ENCODE data around the gene RFX1. TPM values are rescaled to one million over a fixed set of nuclear protein-coding genes. Genes with fewer than 3 reads are reported as not detected.
A peak's percentile ranks its signal among the peaks of the same experiment; 100 is the strongest.
"Not testable (repeated sequence)": the region's sequence is repeated elsewhere in the genome, so short reads cannot be mapped to it uniquely, and the experiment has no call there.

Gene RFX1
- total RNA-seq, 2 experiments from 2014 or later = 4.4 to 17.4 TPM

DNA sequence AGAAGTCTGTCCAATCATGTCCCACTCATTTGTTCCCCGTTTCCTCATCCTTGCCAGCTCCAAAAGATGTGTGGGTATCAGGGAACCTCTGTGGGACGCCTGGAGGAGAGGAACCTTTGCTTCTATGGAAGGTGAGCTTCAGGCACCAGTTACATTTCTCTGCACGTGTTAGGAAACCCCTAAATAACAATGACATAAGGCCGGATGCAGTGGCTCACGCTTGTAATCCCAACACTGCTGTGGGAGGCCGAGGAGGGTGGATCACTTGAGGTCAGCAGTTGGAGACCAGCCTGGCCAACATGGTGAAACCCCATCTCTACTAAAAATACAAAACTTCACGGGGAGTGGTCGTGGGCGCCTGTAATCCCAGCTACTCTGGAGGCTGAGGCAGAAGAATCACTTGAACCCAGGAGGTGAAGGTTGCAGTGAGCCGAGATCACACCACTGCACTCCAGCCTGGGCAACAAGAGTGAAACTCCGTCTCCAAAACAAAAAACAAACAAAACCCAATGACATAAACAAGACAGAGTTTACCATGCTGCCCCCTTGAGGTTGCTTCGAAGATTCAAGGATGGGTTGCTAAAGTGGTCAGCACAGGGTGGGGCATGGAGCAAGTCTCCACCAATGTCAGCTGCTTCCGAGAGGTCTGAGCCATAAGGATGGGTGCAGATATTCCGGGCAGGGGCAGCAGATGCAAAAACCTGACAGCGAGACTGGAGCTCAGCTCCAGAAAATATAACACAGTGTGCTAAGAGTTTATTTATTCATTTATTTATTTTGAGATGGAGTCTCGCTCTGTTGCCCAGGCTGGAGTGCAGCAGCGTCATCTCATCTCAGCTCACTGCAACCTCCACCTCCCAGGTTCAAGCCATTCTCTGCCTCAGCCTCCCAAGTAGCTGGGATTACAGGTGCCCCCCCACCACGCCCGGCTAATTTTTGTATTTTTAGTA, 36.8 kb upstream of the RFX1 start:
- intact Hi-C loops (cut with micrococcal nuclease; ENCODE audit: unreplicated experiment) = loop anchor here (1.0 kb wide), 1 partner anchor 163 kb away; no protein-coding TSS in a partner anchor
- POLR2A ChIA-PET; H3K4me3 ChIP-seq (ENCODE audit: low read depth, low read length, poor library complexity, severe bottlenecking); H3K9me2 ChIP-seq (ENCODE audit: insufficient read depth, low read length); H3K9me3 ChIP-seq (ENCODE audit: low read length); BruUV-seq (replicated peaks); H4K20me1 ChIP-seq (ENCODE audit: insufficient read depth, low read length); H3K79me2 ChIP-seq (ENCODE audit: insufficient read depth, low read depth, low read length); H3K36me3 ChIP-seq (ENCODE audit: insufficient read depth, low read length); H3K4me2 ChIP-seq (ENCODE audit: low read length); H3K27ac ChIP-seq (ENCODE audit: low read depth, low read length, poor library complexity, severe bottlenecking): not testable (repeated sequence)
- Histone ChIP-seq H3K4me1 (ENCODE audit: insufficient read depth, low read length, poor library complexity, severe bottlenecking) (peaks cover 12% of the 10 kb centered on the region), H2AFZ (ENCODE audit: low read length) (peak overlapping the region; percentile 32; the same call in 1 of the 2 replicates)
- CTCF ChIA-PET (ENCODE audit: unreplicated experiment) = interaction anchor here (0.5 to 0.6 kb wide), 3 partner anchors 17 to 181 kb away, joined by 3 read pairs; no protein-coding TSS in a partner anchor
- TF ChIP-seq, protein P1, sequence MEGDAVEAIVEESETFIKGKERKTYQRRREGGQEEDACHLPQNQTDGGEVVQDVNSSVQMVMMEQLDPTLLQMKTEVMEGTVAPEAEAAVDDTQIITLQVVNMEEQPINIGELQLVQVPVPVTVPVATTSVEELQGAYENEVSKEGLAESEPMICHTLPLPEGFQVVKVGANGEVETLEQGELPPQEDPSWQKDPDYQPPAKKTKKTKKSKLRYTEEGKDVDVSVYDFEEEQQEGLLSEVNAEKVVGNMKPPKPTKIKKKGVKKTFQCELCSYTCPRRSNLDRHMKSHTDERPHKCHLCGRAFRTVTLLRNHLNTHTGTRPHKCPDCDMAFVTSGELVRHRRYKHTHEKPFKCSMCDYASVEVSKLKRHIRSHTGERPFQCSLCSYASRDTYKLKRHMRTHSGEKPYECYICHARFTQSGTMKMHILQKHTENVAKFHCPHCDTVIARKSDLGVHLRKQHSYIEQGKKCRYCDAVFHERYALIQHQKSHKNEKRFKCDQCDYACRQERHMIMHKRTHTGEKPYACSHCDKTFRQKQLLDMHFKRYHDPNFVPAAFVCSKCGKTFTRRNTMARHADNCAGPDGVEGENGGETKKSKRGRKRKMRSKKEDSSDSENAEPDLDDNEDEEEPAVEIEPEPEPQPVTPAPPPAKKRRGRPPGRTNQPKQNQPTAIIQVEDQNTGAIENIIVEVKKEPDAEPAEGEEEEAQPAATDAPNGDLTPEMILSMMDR (conservative IDR thresholded peaks at IDR 0.05; ENCODE audit: low read length) = peak; percentile 78
- peak; percentile 74 for DNase-seq (ENCODE audit: low spot score)

DNA sequence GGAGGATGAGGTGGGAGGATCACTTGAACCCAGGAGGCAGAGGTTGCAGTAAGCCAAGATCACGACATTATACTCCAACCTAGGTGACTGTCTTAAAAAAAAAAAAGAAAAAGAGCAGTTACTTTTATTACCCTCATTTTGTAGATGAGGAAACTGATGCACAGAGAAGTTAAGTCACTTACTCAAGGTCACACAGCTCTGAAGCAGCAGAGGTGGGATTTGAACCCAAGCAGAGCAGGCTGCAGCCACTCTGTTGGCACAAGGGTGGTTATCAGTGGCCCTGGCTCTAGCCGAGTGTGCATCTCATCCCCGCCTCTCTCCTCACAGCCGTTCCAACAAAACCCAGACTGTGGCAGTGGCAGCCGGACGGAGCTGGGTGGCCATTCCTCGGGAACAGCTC, 33.1 kb upstream of the RFX1 start:
- Histone ChIP-seq H4K20me1 (ENCODE audit: insufficient read depth, low read length) (no peaks in the 10 kb centered on the region), H3K4me1 (ENCODE audit: insufficient read depth, low read length, poor library complexity, severe bottlenecking) (peaks cover 12% of the 10 kb centered on the region), H3K4me3 (ENCODE audit: low read depth, low read length, poor library complexity, severe bottlenecking) (no peak overlapping the region), H3K27ac (ENCODE audit: low read depth, low read length, poor library complexity, severe bottlenecking) (no peak overlapping the region), H3K4me2 (ENCODE audit: low read length) (no peak overlapping the region), H3K9me2 (ENCODE audit: insufficient read depth, low read length) (no peaks in the 10 kb centered on the region), H3K79me2 (ENCODE audit: insufficient read depth, low read depth, low read length) (no peaks in the 10 kb centered on the region), H3K36me3 (ENCODE audit: insufficient read depth, low read length) (no peaks in the 10 kb centered on the region), H3K9me3 (ENCODE audit: low read length) (no peaks in the 10 kb centered on the region), H2AFZ (ENCODE audit: low read length) (no peak overlapping the region)
- intact Hi-C loops (cut with micrococcal nuclease; ENCODE audit: unreplicated experiment) = no loop called here
- ChIA-PET POLR2A (no interaction called here), CTCF (ENCODE audit: unreplicated experiment) (no interaction called here)
- DNase-seq (ENCODE audit: low spot score) = no peak
- TF ChIP-seq, protein P1 (conservative IDR thresholded peaks at IDR 0.05; ENCODE audit: low read length) = no peak
- TF ChIP-seq EZH2phosphoT487 (IDR thresholded peaks at IDR 0.05; ENCODE audit: borderline replicate concordance, low read depth, low read length) = no peak
- no TSS peak for BruUV-seq (replicated peaks)

DNA sequence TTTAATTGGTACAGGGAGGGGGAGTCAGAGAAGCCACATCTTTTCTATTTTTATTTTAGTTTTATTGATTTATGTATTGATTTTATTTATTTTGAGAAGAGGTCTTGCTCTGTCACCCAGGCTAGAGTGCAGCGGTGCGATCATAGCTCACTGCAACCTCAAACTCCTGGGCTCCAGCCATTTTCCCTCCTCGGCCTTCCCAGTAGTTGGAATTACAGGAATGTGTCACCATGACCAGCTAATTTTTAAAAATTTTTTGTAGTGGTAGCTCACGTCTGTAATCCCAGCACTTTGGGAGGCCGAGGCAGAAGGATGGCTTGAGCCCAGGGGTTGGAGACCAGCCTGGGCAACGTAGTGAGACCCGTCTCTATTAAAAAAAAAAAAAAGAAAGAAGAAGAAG, 29.6 kb upstream of the RFX1 start:
- H3K4me3 ChIP-seq (ENCODE audit: low read depth, low read length, poor library complexity, severe bottlenecking) = no peak overlapping the region
- no peak for DNase-seq (ENCODE audit: low spot score)
- no TSS peak for BruUV-seq (replicated peaks)
- no peak overlapping the region for H3K4me2 ChIP-seq (ENCODE audit: low read length)
- intact Hi-C loops (cut with micrococcal nuclease; ENCODE audit: unreplicated experiment) = no loop called here
- no peak overlapping the region for H2AFZ ChIP-seq (ENCODE audit: low read length)
- H3K9me3 ChIP-seq (ENCODE audit: low read length) = no peaks in the 10 kb centered on the region
- ChIA-PET POLR2A (no interaction called here), CTCF (ENCODE audit: unreplicated experiment) (interaction anchor here (0.6 kb wide), 1 partner anchor 13 kb away, joined by 3 read pairs; no protein-coding TSS in a partner anchor)
- TF ChIP-seq EZH2phosphoT487 (IDR thresholded peaks at IDR 0.05; ENCODE audit: borderline replicate concordance, low read depth, low read length) = no peak
- TF ChIP-seq, protein P1 (conservative IDR thresholded peaks at IDR 0.05; ENCODE audit: low read length) = no peak
- H3K9me2 ChIP-seq (ENCODE audit: insufficient read depth, low read length) = no peaks in the 10 kb centered on the region
- H3K27ac ChIP-seq (ENCODE audit: low read depth, low read length, poor library complexity, severe bottlenecking) = no peak overlapping the region
- no peaks in the 10 kb centered on the region for H3K36me3 ChIP-seq (ENCODE audit: insufficient read depth, low read length)
- H4K20me1 ChIP-seq (ENCODE audit: insufficient read depth, low read length) = no peaks in the 10 kb centered on the region
- H3K79me2 ChIP-seq (ENCODE audit: insufficient read depth, low read depth, low read length) = no peaks in the 10 kb centered on the region
- H3K4me1 ChIP-seq (ENCODE audit: insufficient read depth, low read length, poor library complexity, severe bottlenecking) = peaks cover 4% of the 10 kb centered on the region

All from OCI-LY7 (cell line).